GM23338 (cell line): Measurements from ENCODE around the gene MICALL1. TPM values are rescaled to one million over a fixed set of nuclear protein-coding genes. Genes with fewer than 3 reads are reported as not detected.

ENCODE experiments used
- ATAC-seq: fragments of 200-7000 bp; cut with Tn5 transposase; 3 replicates; pipeline ENCODE4 v1.9.1; 2020
- DNase-seq: peaks from one replicate; pipeline ENCODE4 v3.0.0-alpha.2; 2015; ENCODE audit warnings: low spot score
- H2AFZ ChIP-seq: fragments of 200-600 bp; sonication (generic); 2 replicates; pipeline ENCODE4 v1.8.0; 2016; ENCODE audit warnings: antibody characterized with exemption, mild to moderate bottlenecking, moderate library complexity
- H3F3A ChIP-seq: fragments of 200-600 bp; sonication (generic); replicated peaks from 2 replicates; pipeline ENCODE4 v1.8.0; 2017; ENCODE audit warnings: antibody characterized with exemption, mixed run types, low read depth
- H3K27ac ChIP-seq: fragments of 200-600 bp; sonication (generic); 2 replicates; pipeline ENCODE4 v1.6.1; 2016; ENCODE audit warnings: low read depth
- H3K27me3 ChIP-seq: fragments of 200-600 bp; sonication (generic); 2 replicates; pipeline ENCODE4 v1.8.0; 2016; ENCODE audit warnings: mild to moderate bottlenecking, mixed run types, moderate library complexity; ENCODE audit not compliant: insufficient read depth
- H3K36me3 ChIP-seq: fragments of 200-600 bp; sonication (generic); 2 replicates; pipeline ENCODE4 v1.8.0; 2016; ENCODE audit warnings: mild to moderate bottlenecking; ENCODE audit not compliant: insufficient read depth
- H3K4me1 ChIP-seq: fragments of 200-600 bp; sonication (generic); 2 replicates; pipeline ENCODE4 v1.8.0; 2016; ENCODE audit warnings: mild to moderate bottlenecking, moderate library complexity; ENCODE audit not compliant: insufficient read depth
- H3K4me2 ChIP-seq: fragments of 200-600 bp; sonication (generic); 2 replicates; pipeline ENCODE4 v1.7.1; 2017; ENCODE audit warnings: mixed run types
- H3K4me3 ChIP-seq: fragments of 200-600 bp; sonication (generic); 2 replicates; pipeline ENCODE4 v1.6.1; 2016; ENCODE audit warnings: mixed run types
- H3K79me2 ChIP-seq: fragments of 200-600 bp; sonication (generic); replicated peaks from 2 replicates; pipeline ENCODE4 v1.8.0; 2017; ENCODE audit warnings: mild to moderate bottlenecking; ENCODE audit not compliant: insufficient read depth
- H3K9me2 ChIP-seq: fragments of 200-600 bp; sonication (generic); 2 replicates; pipeline ENCODE4 v1.8.0; 2017; ENCODE audit not compliant: insufficient read depth
- H4K20me1 ChIP-seq: fragments of 200-600 bp; sonication (generic); replicated peaks from 2 replicates; pipeline ENCODE4 v1.8.0; 2017; ENCODE audit warnings: mild to moderate bottlenecking; ENCODE audit not compliant: insufficient read depth
- H3K27ac Mint-ChIP-seq: 2 replicates; pipeline ENCODE4 v1.8.0; 2020; ENCODE audit warnings: inconsistent platforms, mild to moderate bottlenecking, moderate library complexity, mixed read lengths
- H3K27me3 Mint-ChIP-seq: 3 replicates; pipeline ENCODE4 v1.8.0; 2022; ENCODE audit warnings: low read depth, mild to moderate bottlenecking, moderate library complexity, mixed read lengths, inconsistent platforms; ENCODE audit not compliant: insufficient read depth, poor library complexity
- H3K36me3 Mint-ChIP-seq: 3 replicates; pipeline ENCODE4 v1.8.0; 2021; ENCODE audit warnings: low read depth, mild to moderate bottlenecking, inconsistent platforms, moderate library complexity, mixed read lengths
- H3K4me1 Mint-ChIP-seq: 3 replicates; pipeline ENCODE4 v1.8.0; 2020; ENCODE audit warnings: mild to moderate bottlenecking, inconsistent platforms, mixed read lengths
- H3K4me3 Mint-ChIP-seq: 3 replicates; pipeline ENCODE4 v1.8.0; 2021; ENCODE audit warnings: moderate library complexity, mild to moderate bottlenecking, inconsistent platforms, mixed read lengths
- H3K9me3 Mint-ChIP-seq: 3 replicates; pipeline ENCODE4 v1.8.0; 2020; ENCODE audit warnings: moderate library complexity, mild to moderate bottlenecking, inconsistent platforms, mixed read lengths
- EZH2 ChIP-seq: fragments of 200-600 bp; sonication (generic); IDR thresholded peaks from one replicate; pipeline ENCODE4 v1.8.0; 2017; ENCODE audit warnings: antibody characterized with exemption, mild to moderate bottlenecking, low read depth; ENCODE audit not compliant: unreplicated experiment
- NANOG ChIP-seq: IDR thresholded peaks from 2 replicates; pipeline ENCODE4 v1.6.1; 2016; ENCODE audit warnings: antibody characterized with exemption, borderline replicate concordance
- ZNF114 ChIP-seq: fragments of 250-450 bp; sonication (Bioruptor Pico); IDR thresholded peaks from 2 replicates; pipeline ENCODE4 v1.5.0; 2020; ENCODE audit warnings: mild to moderate bottlenecking, moderate library complexity
- ZNF331 ChIP-seq: fragments of 250-450 bp; sonication (Bioruptor Pico); IDR thresholded peaks from 2 replicates; pipeline ENCODE4 v1.5.0; 2020; ENCODE audit warnings: low read depth, mild to moderate bottlenecking, moderate library complexity
- polyA plus RNA-seq: library from polyadenylated mRNA; unstranded; fragments of >200 nt; fragmentation: Nextera tagmentation; extraction: Ambion mirVana; gene quantifications from 2 replicates; pipeline ENCODE4 v1.2.1, GENCODE V29; 2016
- total RNA-seq: library from RNA; depleted of rRNA; stranded (reverse); fragments of >200 nt; shearing (Covaris generic); gene quantifications from 2 replicates; pipeline ENCODE4 v1.2.3, GENCODE V29; 2014
- TF ChIP-seq, protein P1 (sequence below): fragments of 250-450 bp; sonication (Bioruptor Pico); IDR thresholded peaks from 2 replicates; pipeline ENCODE4 v1.5.0; 2020; ENCODE audit warnings: mild to moderate bottlenecking, moderate library complexity
- TF ChIP-seq, protein P2 (sequence below): IDR thresholded peaks from 2 replicates; pipeline ENCODE4 v1.6.1; 2016; ENCODE audit warnings: antibody characterized with exemption

MICALL1 gene
- total and polyA plus RNA-seq, 2 experiments from 2014 or later, result 5.9 to 33.1 TPM

DNA sequence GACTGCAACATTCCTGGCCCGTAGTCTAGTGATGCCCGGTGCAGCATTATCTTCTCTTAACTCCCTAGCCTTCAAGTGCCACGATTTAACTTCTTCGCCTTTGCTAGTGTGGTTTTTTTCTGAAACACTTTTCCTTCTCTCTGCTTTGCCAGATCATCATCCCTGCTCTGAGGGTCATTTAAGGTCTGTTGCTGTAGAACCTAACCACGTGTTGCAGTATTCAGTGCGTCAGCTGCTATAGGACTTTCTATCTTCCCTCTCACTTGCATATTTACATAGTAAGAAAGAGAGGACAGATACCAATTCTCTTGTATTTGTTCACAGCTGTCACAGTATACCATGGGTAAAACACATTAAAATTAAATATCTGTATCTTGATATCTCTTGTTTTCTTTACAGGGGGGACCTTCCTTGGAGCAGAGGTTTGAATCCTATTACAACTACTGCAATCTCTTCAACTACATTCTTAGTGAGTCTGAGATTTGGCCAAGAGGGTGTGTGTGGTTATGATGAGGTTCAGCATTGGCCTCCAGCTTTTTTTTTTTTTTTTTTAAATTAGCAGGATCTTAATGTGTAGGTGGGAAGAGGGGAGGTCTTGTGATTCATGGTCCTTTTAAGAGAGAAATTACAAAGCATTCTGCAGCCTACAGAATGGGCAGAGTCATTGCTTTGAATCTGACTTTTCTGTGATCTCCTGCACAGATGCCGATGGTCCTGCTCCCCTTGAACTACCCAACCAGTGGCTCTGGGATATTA lies 43.3 kb upstream of the MICALL1 start (continued):
- TF ChIP-seq, protein P1, sequence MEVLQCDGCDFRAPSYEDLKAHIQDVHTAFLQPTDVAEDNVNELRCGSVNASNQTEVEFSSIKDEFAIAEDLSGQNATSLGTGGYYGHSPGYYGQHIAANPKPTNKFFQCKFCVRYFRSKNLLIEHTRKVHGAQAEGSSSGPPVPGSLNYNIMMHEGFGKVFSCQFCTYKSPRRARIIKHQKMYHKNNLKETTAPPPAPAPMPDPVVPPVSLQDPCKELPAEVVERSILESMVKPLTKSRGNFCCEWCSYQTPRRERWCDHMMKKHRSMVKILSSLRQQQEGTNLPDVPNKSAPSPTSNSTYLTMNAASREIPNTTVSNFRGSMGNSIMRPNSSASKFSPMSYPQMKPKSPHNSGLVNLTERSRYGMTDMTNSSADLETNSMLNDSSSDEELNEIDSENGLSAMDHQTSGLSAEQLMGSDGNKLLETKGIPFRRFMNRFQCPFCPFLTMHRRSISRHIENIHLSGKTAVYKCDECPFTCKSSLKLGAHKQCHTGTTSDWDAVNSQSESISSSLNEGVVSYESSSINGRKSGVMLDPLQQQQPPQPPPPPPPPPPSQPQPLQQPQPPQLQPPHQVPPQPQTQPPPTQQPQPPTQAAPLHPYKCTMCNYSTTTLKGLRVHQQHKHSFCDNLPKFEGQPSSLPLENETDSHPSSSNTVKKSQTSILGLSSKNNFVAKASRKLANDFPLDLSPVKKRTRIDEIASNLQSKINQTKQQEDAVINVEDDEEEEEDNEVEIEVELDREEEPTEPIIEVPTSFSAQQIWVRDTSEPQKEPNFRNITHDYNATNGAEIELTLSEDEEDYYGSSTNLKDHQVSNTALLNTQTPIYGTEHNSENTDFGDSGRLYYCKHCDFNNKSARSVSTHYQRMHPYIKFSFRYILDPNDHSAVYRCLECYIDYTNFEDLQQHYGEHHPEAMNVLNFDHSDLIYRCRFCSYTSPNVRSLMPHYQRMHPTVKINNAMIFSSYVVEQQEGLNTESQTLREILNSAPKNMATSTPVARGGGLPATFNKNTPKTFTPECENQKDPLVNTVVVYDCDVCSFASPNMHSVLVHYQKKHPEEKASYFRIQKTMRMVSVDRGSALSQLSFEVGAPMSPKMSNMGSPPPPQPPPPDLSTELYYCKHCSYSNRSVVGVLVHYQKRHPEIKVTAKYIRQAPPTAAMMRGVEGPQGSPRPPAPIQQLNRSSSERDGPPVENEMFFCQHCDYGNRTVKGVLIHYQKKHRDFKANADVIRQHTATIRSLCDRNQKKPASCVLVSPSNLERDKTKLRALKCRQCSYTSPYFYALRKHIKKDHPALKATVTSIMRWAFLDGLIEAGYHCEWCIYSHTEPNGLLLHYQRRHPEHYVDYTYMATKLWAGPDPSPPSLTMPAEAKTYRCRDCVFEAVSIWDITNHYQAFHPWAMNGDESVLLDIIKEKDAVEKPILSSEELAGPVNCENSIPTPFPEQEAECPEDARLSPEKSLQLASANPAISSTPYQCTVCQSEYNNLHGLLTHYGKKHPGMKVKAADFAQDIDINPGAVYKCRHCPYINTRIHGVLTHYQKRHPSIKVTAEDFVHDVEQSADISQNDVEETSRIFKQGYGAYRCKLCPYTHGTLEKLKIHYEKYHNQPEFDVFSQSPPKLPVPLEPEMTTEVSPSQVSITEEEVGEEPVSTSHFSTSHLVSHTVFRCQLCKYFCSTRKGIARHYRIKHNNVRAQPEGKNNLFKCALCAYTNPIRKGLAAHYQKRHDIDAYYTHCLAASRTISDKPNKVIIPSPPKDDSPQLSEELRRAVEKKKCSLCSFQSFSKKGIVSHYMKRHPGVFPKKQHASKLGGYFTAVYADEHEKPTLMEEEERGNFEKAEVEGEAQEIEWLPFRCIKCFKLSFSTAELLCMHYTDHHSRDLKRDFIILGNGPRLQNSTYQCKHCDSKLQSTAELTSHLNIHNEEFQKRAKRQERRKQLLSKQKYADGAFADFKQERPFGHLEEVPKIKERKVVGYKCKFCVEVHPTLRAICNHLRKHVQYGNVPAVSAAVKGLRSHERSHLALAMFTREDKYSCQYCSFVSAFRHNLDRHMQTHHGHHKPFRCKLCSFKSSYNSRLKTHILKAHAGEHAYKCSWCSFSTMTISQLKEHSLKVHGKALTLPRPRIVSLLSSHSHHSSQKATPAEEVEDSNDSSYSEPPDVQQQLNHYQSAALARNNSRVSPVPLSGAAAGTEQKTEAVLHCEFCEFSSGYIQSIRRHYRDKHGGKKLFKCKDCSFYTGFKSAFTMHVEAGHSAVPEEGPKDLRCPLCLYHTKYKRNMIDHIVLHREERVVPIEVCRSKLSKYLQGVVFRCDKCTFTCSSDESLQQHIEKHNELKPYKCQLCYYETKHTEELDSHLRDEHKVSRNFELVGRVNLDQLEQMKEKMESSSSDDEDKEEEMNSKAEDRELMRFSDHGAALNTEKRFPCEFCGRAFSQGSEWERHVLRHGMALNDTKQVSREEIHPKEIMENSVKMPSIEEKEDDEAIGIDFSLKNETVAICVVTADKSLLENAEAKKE (CRISPR knock-in tag), result no peak
- TF ChIP-seq, protein P2, sequence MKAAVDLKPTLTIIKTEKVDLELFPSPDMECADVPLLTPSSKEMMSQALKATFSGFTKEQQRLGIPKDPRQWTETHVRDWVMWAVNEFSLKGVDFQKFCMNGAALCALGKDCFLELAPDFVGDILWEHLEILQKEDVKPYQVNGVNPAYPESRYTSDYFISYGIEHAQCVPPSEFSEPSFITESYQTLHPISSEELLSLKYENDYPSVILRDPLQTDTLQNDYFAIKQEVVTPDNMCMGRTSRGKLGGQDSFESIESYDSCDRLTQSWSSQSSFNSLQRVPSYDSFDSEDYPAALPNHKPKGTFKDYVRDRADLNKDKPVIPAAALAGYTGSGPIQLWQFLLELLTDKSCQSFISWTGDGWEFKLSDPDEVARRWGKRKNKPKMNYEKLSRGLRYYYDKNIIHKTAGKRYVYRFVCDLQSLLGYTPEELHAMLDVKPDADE, result no peak
- no peak for TF ChIP-seq ZNF114 (CRISPR knock-in tag)
- no peak for TF ChIP-seq NANOG

- Mint-ChIP-seq H3K27me3 (peaks cover 4% of the 10 kb centered on the region), H3K27ac (no peak overlapping the region), H3K4me1 (peaks cover 4% of the 10 kb centered on the region; the same call in 2 of the 3 replicates), H3K9me3 (no peaks in the 10 kb centered on the region; the same call in 2 of the 3 replicates), H3K36me3 (peaks cover 100% of the 10 kb centered on the region), H3K4me3 (no peak overlapping the region)
- Histone ChIP-seq H3K27me3 (no peaks in the 10 kb centered on the region), H3K4me2 (no peak overlapping the region), H3K27ac (no peak overlapping the region), H3K79me2 (peaks cover 44% of the 10 kb centered on the region), H3K4me1 (no peaks in the 10 kb centered on the region), H3F3A (peaks cover 68% of the 10 kb centered on the region), H4K20me1 (peaks cover 27% of the 10 kb centered on the region), H3K36me3 (peaks cover 71% of the 10 kb centered on the region), H3K4me3 (no peak overlapping the region), H3K9me2 (no peaks in the 10 kb centered on the region), H2AFZ (no peak overlapping the region)
- DNase-seq (no peak), ATAC-seq (no peak)
- TF ChIP-seq ZNF331 (CRISPR knock-in tag) (no peak), EZH2 (no peak)
Measured at GRCh38 chr22:37865510-37865909, 40.6 kb upstream of the MICALL1 start.
